Thyroid gland (tissue), 4 donors: ENCODE measurements around the gene SLC25A11.

Experiments used
- POLR2A ChIP-seq, 2 donors: fragments of 450-650 bp; IDR thresholded peaks; one replicate each; pipeline ENCODE4 v1.6.1; 2017; ENCODE audit warnings: antibody characterized with exemption in 2 of 2, mild to moderate bottlenecking in 2 of 2, moderate library complexity in 1 of 2
- TF ChIP-seq, protein P1 (sequence below), 6 experiments: fragments of 200-600 bp in 3 of 6; fragments of 450-650 bp in 3 of 6; sonication (generic) in 3 of 6; IDR thresholded peaks; one replicate each; pipeline ENCODE4 v1.5.1; 2016 to 2019; ENCODE audit warnings: antibody characterized with exemption in 6 of 6, mild to moderate bottlenecking in 2 of 6, inconsistent platforms in 1 of 6, moderate library complexity in 1 of 6

DNA sequence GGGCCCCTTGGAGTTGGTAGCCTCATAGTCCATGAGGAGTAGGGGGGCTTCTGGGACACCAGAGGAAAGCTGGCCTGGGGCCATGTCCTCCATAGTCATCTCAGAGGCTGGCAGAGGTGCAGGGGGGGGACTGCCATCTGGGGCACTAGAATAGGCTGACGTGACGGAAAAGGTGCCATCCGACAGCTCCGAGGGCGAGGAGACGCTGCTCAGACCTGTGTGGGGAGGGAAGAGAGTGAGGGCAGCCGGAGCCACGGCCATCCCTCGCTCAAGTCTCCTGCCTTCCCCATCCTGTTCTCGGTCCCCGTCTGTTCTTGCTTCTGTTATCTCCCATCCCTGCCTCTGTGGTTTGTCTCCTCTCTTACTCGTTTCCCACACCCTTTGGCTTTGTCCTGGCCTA is 32.5 kb upstream of the SLC25A11 start:
- TF ChIP-seq POLR2A (IDR thresholded peaks at IDR 0.05), result no peak
- TF ChIP-seq, protein P1, sequence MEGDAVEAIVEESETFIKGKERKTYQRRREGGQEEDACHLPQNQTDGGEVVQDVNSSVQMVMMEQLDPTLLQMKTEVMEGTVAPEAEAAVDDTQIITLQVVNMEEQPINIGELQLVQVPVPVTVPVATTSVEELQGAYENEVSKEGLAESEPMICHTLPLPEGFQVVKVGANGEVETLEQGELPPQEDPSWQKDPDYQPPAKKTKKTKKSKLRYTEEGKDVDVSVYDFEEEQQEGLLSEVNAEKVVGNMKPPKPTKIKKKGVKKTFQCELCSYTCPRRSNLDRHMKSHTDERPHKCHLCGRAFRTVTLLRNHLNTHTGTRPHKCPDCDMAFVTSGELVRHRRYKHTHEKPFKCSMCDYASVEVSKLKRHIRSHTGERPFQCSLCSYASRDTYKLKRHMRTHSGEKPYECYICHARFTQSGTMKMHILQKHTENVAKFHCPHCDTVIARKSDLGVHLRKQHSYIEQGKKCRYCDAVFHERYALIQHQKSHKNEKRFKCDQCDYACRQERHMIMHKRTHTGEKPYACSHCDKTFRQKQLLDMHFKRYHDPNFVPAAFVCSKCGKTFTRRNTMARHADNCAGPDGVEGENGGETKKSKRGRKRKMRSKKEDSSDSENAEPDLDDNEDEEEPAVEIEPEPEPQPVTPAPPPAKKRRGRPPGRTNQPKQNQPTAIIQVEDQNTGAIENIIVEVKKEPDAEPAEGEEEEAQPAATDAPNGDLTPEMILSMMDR (IDR thresholded peaks at IDR 0.05), result no peak
